Activated naive CD8-positive, alpha-beta T cell treated with anti-CD3 and anti-CD28 coated beads, Interleukin-2, amount 50 U/mL, for 24 hours (primary cell): Measurements from ENCODE around the gene HS1BP3.

ENCODE experiments used
- ATAC-seq: fragments of 150-1000 bp; cut with Tn5 transposase; one replicate; pipeline ENCODE4 v1.10.0; 2021
- DNase-seq: peaks from one replicate; pipeline ENCODE4 v3.0.0; 2021
- H3K27ac Mint-ChIP-seq: one replicate; pipeline ENCODE4 v1.8.0; 2021; ENCODE audit warnings: mild to moderate bottlenecking, mixed read lengths
- H3K27me3 Mint-ChIP-seq: one replicate; pipeline ENCODE4 v1.8.0; 2021; ENCODE audit warnings: mixed read lengths
- H3K36me3 Mint-ChIP-seq: one replicate; pipeline ENCODE4 v1.8.0; 2021; ENCODE audit warnings: low read depth, mixed read lengths
- H3K4me1 Mint-ChIP-seq: one replicate; pipeline ENCODE4 v1.8.0; 2021; ENCODE audit warnings: mixed read lengths
- H3K4me3 Mint-ChIP-seq: one replicate; pipeline ENCODE4 v1.8.0; 2021; ENCODE audit warnings: mild to moderate bottlenecking, moderate library complexity, mixed read lengths
- H3K9me3 Mint-ChIP-seq: one replicate; pipeline ENCODE4 v1.8.0; 2021; ENCODE audit warnings: mixed read lengths

HS1BP3 gene

GRCh38 chr2:20607446-20607845 is 43.5 kb downstream of the HS1BP3 start:
- Mint-ChIP-seq H3K4me1 (no peaks in the 10 kb centered on the region), H3K9me3 (peaks cover 4% of the 10 kb centered on the region), H3K36me3 (peaks cover 3% of the 10 kb centered on the region), H3K4me3 (no peak overlapping the region), H3K27ac (no peak overlapping the region), H3K27me3 (no peaks in the 10 kb centered on the region)
- DNase-seq (no peak), ATAC-seq (no peak)

- no peaks in the 10 kb centered on the region for H3K27me3 Mint-ChIP-seq
- H3K4me3 Mint-ChIP-seq: no peak overlapping the region
- no peak overlapping the region for H3K27ac Mint-ChIP-seq
- H3K4me1 Mint-ChIP-seq: no peaks in the 10 kb centered on the region
- H3K9me3 Mint-ChIP-seq: peaks cover 4% of the 10 kb centered on the region
- peaks cover 3% of the 10 kb centered on the region for H3K36me3 Mint-ChIP-seq
- DNase-seq (no peak), ATAC-seq (no peak)
Observed at GRCh38 chr2:20606198-20606597, 44.7 kb downstream of the HS1BP3 start.

GRCh38 chr2:20604951-20605381 is 45.9 kb downstream of the HS1BP3 start:
- ATAC-seq (no peak), DNase-seq (no peak)
- Mint-ChIP-seq H3K27me3 (no peaks in the 10 kb centered on the region), H3K27ac (no peak overlapping the region), H3K4me3 (no peak overlapping the region), H3K36me3 (peaks cover 3% of the 10 kb centered on the region), H3K9me3 (peaks cover 4% of the 10 kb centered on the region), H3K4me1 (no peaks in the 10 kb centered on the region)

- H3K27ac Mint-ChIP-seq: no peak overlapping the region
- peaks cover 3% of the 10 kb centered on the region for H3K36me3 Mint-ChIP-seq
- peaks cover 4% of the 10 kb centered on the region for H3K9me3 Mint-ChIP-seq
- no peaks in the 10 kb centered on the region for H3K27me3 Mint-ChIP-seq
- no peaks in the 10 kb centered on the region for H3K4me1 Mint-ChIP-seq
- no peak for DNase-seq
- ATAC-seq: no peak
- no peak overlapping the region for H3K4me3 Mint-ChIP-seq
Observed at GRCh38 chr2:20604401-20604911, 46.4 kb downstream of the HS1BP3 start.

- no peak for ATAC-seq
- H3K36me3 Mint-ChIP-seq: peaks cover 3% of the 10 kb centered on the region
- DNase-seq: no peak
- H3K9me3 Mint-ChIP-seq: peaks cover 4% of the 10 kb centered on the region
- H3K4me3 Mint-ChIP-seq: no peak overlapping the region
- H3K4me1 Mint-ChIP-seq: no peaks in the 10 kb centered on the region
- no peaks in the 10 kb centered on the region for H3K27me3 Mint-ChIP-seq
- no peak overlapping the region for H3K27ac Mint-ChIP-seq
Observed at GRCh38 chr2:20603791-20604190, 47.1 kb downstream of the HS1BP3 start.

DNA sequence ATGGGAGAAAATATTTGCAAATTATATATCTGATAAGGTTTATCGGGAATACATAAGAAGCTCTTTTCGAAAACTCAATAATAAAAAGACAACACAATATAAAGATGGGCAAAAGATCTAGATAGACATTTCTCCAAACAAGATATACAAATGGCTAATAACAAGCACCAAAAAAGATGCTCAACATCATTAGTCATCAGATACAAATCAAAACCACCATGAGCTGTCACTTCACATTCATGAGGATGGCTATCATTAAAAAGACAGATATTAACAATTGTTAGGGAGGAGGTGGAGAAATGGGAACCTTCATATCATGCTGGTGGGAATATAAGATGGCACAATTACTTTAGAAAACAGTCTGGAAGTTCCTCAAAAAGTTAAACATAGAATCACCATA is 48.1 kb downstream of the HS1BP3 start:
- ATAC-seq (no peak), DNase-seq (no peak)
- H3K36me3 Mint-ChIP-seq: no peaks in the 10 kb centered on the region
- H3K27ac Mint-ChIP-seq: no peak overlapping the region
- no peaks in the 10 kb centered on the region for H3K4me1 Mint-ChIP-seq
- H3K4me3 Mint-ChIP-seq: no peak overlapping the region
- H3K27me3 Mint-ChIP-seq: no peaks in the 10 kb centered on the region
- H3K9me3 Mint-ChIP-seq: no peaks in the 10 kb centered on the region

DNA sequence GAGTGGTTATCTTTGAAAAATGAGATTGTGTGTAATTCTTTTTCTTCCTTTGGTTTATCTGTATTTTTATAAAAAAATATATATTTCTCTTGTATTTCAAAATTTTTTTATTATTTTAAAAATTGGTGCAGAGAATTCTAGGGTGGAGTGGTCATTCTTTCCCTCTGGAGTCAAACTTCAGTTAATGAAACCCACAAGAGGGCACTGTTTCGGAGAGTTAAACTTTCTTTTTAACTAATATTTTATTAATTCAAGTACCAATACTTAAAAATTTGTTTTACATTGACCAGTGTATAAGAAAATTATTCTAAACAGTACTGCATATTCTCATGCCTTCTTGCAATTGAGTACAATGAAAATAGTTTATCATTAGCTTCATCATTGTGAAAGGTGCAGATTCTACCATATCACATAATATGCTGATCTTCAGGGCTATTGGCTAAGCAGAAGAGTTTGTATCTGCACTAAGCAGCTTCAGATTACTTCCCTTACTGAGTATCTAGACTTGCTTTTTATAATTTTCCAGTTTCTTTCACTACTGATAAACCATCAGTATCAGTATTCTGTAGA is 50.1 kb downstream of the HS1BP3 start:
- H3K4me3 Mint-ChIP-seq: no peak overlapping the region
- ATAC-seq: no peak
- H3K9me3 Mint-ChIP-seq: no peaks in the 10 kb centered on the region
- H3K27ac Mint-ChIP-seq: no peak overlapping the region
- H3K4me1 Mint-ChIP-seq: peaks cover 9% of the 10 kb centered on the region
- H3K36me3 Mint-ChIP-seq: no peaks in the 10 kb centered on the region
- no peak for DNase-seq
- H3K27me3 Mint-ChIP-seq: no peaks in the 10 kb centered on the region

GRCh38 chr2:20599861-20600461 is 50.9 kb downstream of the HS1BP3 start:
- ATAC-seq (no peak), DNase-seq (no peak)
- Mint-ChIP-seq H3K9me3 (no peaks in the 10 kb centered on the region), H3K4me1 (peaks cover 18% of the 10 kb centered on the region), H3K4me3 (no peak overlapping the region), H3K27ac (no peak overlapping the region), H3K36me3 (no peaks in the 10 kb centered on the region), H3K27me3 (no peaks in the 10 kb centered on the region)

DNA sequence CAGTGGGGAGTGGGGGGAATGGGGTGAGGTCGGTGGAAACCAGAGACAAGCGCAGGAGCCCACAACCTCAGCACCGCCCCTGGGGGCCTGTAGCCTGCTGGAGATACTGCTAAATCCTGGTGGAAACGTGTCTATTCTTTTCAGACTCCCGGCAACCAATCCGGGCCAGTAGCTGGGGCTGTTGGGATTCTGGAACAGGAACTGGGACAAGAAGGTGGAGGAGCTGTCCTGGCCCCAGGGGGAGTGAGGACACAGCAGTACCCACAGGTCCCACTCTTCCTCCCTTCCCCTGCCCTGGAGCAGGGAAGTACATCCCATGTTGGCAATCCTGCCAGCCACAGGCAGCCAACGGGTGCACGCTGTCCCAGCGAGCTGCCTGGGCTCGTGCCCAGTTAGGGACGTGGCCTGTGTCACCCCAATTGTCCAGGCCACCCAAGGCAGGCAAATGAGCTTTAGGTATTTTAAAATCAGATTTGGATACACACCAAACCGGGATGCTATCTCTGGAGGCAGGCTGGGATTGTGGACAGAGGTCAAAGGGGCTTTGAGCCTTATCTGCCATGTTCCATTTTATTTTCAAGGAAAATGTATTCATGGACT is 51.8 kb downstream of the HS1BP3 start:
- no peak for DNase-seq
- Mint-ChIP-seq H3K27ac (no peak overlapping the region), H3K9me3 (no peaks in the 10 kb centered on the region), H3K27me3 (no peaks in the 10 kb centered on the region), H3K4me3 (no peak overlapping the region), H3K4me1 (peaks cover 20% of the 10 kb centered on the region), H3K36me3 (no peaks in the 10 kb centered on the region)
- ATAC-seq: no peak

DNA sequence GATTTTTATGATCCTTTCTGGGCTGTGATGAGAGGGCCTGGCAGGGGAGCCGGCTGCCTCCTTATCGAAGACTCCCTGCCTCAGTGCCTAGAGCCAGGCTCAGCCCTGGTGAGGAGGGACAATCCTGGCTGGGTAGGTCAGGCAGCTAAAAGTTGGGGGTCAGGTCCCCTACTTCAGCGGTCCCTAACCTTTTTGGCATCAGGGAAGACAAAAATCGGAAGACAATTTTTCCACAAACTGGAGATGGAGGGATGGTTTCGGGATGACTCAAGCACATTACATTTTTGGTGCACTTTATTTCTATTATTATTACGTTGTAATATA is 53.1 kb downstream of the HS1BP3 start:
- no peak for DNase-seq
- H3K4me3 Mint-ChIP-seq: no peak overlapping the region
- no peaks in the 10 kb centered on the region for H3K9me3 Mint-ChIP-seq
- H3K27me3 Mint-ChIP-seq: no peaks in the 10 kb centered on the region
- peaks cover 20% of the 10 kb centered on the region for H3K4me1 Mint-ChIP-seq
- no peaks in the 10 kb centered on the region for H3K36me3 Mint-ChIP-seq
- no peak overlapping the region for H3K27ac Mint-ChIP-seq
- no peak for ATAC-seq

DNA sequence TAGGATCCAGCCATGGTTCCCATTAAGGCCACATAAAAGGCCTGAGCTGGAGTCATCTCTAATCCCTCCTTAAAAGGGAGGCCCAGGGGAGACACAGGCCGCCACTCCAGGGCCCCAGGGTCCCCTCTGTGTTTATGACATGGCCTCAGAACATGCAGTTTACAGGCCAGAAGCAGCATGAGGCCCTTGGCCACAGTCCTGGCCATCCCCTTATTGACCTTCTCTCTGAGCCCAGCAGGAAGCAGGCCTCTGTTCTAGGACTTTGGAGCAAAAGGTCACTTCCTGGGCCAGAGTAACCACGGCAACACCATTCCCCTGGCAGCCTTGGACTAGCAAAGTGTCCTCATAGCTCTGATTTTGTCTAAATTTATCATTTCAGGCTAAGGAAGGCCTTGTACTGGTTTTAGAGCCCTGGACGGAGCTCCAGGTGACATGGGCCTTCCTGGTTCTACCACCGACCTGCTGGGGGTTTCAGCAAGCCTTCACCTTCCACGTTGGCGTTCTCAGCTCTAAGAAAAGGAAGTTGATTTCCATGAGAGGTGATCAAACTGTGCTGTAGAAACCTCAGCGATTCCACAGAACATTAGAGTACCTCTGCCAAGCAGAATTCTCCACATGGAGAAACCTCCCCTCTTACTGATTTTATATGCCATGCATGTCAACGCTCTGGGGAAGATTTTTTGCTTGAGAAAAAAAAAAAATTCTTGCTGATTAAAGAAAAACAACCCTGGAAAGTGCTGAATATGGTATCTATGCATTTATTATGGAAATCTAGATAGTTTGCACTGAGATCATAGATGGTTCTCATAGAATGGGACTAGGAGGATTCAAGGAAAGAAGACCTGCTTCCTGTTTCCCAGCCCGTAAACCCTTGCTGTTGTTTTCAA is 53.7 kb downstream of the HS1BP3 start:
- no peak overlapping the region for H3K4me3 Mint-ChIP-seq
- no peak for ATAC-seq

DNA sequence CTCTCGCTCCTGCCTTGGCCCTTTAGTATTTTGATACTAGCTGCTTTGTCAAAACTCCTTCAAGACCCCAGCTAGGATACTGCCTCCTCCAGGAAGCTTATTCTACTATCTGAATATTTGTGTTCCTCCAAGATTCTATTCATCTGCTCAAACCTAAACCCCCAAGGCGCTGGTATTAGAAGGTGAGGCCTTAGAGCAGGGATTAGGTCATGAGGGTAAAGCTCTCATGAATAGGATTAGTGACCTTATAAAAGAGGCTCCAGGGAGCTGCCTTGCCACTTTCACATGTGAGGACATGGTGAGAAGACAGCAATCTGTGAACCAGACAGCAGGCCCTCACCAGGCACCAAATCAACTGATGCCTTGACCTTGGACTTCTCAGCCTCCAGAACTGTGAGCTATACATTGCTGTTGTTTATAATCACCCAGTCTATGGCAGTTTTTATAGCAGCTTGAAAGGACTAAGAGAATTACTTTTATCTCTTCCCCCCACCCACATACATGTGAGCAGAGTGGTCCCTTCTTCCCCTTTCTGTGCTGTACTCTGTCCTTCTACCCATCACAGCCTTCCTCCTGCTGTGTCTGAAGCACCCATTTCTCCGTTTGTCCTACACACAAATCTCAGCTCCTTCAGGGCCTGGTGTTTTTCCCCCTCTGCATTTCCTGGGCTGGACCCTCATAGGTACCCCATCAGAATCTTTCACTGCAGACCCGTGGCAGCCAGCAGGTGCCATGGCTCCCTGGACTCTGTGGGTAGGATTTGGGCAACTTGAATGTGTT is 54.5 kb downstream of the HS1BP3 start:
- ATAC-seq (no peak), DNase-seq (no peak)
- H3K4me1 Mint-ChIP-seq: peaks cover 20% of the 10 kb centered on the region
- H3K27ac Mint-ChIP-seq: peak overlapping the region; percentile 85
- H3K27me3 Mint-ChIP-seq: no peaks in the 10 kb centered on the region
- no peak overlapping the region for H3K4me3 Mint-ChIP-seq
- no peaks in the 10 kb centered on the region for H3K36me3 Mint-ChIP-seq
- H3K9me3 Mint-ChIP-seq: no peaks in the 10 kb centered on the region

More for the DNA sequence above, 53.7 kb downstream of the HS1BP3 start:
- no peaks in the 10 kb centered on the region for H3K9me3 Mint-ChIP-seq
- no peak for DNase-seq
- no peaks in the 10 kb centered on the region for H3K36me3 Mint-ChIP-seq
- no peaks in the 10 kb centered on the region for H3K27me3 Mint-ChIP-seq
- H3K4me1 Mint-ChIP-seq: peaks cover 20% of the 10 kb centered on the region
- H3K27ac Mint-ChIP-seq: no peak overlapping the region

DNA sequence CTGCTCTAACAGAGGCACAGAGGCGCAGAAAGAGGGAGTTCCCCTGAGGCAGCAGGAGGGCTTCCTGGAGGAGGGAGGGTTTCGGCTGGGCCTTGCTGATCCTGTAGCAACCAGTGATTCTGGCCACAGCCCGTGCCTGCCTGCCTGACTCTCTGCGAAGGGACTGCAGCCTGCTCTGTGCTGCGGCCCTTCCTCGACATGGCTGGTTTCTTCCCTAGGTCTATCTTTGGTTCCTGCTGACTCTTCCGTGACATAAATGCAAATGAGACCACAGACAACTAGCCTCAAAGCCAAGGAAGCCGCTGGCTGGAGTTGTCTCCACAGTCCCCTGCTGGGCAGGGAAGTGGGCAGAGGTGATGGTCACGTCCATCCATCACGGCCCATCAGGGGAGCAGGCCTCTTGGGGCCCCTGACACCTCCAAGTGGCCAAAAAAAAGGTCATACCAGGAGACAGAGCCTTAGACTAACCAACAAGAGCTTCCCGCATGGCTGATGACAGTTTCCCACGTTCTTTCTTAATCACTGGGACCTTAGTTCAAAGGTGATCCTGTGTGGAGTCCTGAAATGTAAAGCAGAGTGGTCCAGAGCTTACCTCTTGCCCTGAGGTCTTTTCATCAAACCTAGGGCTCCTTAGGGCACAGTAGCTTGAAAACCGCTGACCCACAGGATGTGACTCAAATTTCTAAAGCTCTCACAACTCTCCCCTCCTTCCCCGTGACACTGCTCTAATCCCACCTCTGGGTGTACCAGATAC is 55.3 kb downstream of the HS1BP3 start:
- peak; percentile 65 for ATAC-seq

More for the DNA sequence above, 55.3 kb downstream of the HS1BP3 start:
- H3K9me3 Mint-ChIP-seq: no peaks in the 10 kb centered on the region
- DNase-seq: peak; percentile 20
- H3K36me3 Mint-ChIP-seq: no peaks in the 10 kb centered on the region
- no peaks in the 10 kb centered on the region for H3K27me3 Mint-ChIP-seq
- H3K4me1 Mint-ChIP-seq: peaks cover 20% of the 10 kb centered on the region
- peak overlapping the region; percentile 85 for H3K27ac Mint-ChIP-seq
- H3K4me3 Mint-ChIP-seq: peak overlapping the region; percentile 48
